Mucosa of gallbladder (tissue), 1 donor: Measurements from ENCODE around the gene BCL2L13. TPM values are rescaled to one million over a fixed set of nuclear protein-coding genes. Genes with fewer than 3 reads are reported as not detected.

ENCODE experiments used
- DNase-seq: peaks from one replicate; pipeline ENCODE4 v3.0.0-alpha.2; 2020; ENCODE audit warnings: low spot score
- total RNA-seq: library from RNA; stranded (reverse); gene quantifications from one replicate; pipeline ENCODE4 v1.2.1, GENCODE V29; 2021
- donor health status: DM: no; HTN: no; CAD: no.

Gene BCL2L13, protein sequence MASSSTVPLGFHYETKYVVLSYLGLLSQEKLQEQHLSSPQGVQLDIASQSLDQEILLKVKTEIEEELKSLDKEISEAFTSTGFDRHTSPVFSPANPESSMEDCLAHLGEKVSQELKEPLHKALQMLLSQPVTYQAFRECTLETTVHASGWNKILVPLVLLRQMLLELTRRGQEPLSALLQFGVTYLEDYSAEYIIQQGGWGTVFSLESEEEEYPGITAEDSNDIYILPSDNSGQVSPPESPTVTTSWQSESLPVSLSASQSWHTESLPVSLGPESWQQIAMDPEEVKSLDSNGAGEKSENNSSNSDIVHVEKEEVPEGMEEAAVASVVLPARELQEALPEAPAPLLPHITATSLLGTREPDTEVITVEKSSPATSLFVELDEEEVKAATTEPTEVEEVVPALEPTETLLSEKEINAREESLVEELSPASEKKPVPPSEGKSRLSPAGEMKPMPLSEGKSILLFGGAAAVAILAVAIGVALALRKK
- total RNA-seq: 53.9 TPM

DNA sequence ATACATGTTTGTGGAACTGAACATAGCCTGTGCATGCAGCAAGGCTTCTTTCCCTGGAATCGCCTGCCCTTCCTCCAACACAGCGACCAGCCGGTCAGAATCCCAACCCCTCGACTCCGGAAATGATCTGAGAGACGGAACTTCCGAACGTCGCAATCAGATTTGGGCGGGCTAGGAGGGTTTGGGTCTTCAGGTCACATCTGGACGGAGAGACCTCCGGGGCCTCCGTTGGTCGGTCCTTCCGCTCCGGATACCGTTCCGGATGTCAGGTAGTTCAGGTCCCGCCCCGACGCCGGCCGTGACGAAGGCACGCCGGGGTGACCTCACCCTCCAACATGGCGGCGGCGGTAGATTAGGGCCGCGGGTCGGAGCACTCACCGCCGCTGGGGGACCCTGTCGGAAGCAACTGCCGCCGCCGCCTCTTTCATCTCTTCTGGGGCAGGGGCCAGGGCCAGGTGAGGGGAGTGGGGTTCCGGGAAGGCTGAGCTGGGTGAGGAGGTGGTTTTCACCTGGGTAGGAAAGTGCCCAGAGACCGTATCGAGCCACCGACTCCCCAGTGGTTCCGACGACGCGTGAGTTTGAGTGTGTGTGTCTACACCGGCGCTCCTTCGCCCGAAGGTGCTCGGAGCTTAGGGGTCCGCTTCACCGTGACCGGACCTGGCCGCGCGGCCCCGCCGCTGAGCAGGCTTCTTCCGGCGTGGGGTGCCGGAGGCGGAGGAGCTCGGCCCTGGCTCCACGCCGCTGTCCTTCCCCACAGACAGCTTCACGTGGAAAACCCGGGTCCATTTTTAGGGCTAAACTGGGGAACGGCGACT lies at the start of gene BCL2L13:
TSS of gene BCL2L13 (plus strand) at position 326 of the 815 bp plus-strand sequence. CDS start 16,955 bp downstream, outside the sequence.
- peak; percentile 92 for DNase-seq

GRCh38 chr22:17589810-17590375 lies 48.7 kb upstream of the BCL2L13 start:
- no peak for DNase-seq

GRCh38 chr22:17590586-17590985 lies 48.0 kb upstream of the BCL2L13 start:
- no peak for DNase-seq

- no peak for DNase-seq
Observed at GRCh38 chr22:17592201-17592600, 46.4 kb upstream of the BCL2L13 start.

GRCh38 chr22:17596226-17596625 lies 42.3 kb upstream of the BCL2L13 start:
- DNase-seq: no peak

GRCh38 chr22:17597217-17597616 lies 41.3 kb upstream of the BCL2L13 start:
- DNase-seq: no peak

DNA sequence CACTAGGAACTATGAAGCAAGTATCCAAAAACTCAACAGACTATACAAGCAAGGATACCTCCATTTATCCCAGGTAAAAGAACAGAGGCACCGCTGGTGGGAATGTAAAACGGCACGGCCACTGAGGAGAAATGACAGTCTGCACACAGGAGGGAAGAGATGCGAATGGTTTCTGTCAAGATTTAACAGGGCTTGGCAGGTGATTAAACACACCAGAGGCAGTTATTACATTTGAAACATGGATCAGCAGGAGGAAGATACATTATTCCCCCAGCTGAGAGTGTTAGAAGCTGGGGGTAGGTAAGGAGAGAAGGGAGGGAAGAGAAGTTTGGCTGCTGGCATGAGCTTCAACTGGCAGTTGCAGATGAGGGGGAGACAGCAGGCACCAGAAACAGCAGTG lies 40.2 kb upstream of the BCL2L13 start:
- DNase-seq: no peak

GRCh38 chr22:17601031-17601430 lies 37.5 kb upstream of the BCL2L13 start:
- no peak for DNase-seq

- DNase-seq: no peak
Observed at GRCh38 chr22:17603668-17604067, 34.9 kb upstream of the BCL2L13 start.

DNA sequence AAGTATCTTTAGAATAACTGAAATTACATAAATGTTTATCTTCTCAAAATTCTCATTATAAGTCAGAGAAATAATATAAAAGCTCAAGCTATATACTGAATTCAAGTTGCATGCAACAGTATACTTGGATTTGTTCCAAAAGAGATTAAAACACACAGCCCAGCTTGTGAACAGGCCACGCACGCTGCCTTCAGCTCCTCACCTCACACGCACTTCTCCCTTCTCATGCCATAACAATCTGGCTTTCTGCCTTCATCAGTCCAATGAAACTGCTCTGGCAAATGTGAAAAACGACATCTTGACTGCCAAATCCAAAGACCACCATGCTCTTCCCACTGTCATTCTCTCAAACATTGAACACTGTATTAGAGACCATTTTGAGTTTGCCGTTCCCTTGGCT lies 32.1 kb upstream of the BCL2L13 start:
- no peak for DNase-seq

DNA sequence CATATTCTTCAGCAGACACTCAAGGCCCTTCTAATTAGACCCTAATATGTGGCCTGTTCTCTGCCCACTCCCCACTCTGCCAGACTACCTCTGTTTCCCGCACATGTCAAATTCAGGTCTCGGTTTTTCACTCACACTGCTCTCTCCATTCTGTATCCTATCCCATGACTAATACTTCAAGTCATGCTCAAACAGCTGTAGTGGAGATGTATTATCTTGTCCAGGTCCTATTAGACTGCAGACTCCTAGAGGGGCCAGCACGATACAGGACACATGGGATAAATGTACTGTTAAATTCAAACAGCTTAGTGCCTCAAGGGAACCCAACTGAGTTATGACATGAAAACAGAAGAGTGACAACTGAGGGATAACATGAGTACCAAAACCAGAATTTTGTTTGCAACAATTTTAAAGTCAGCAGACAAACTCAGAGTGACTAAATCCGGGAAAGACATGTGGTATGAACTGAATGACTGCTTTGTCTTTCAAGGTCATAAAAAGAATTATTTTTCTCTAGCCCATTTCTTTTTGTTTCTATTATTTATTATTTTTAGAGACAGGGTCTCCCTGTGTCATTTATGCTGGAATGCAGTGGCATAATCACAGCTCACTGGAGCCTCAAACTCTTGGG lies 30.6 kb upstream of the BCL2L13 start:
- no peak for DNase-seq

DNA sequence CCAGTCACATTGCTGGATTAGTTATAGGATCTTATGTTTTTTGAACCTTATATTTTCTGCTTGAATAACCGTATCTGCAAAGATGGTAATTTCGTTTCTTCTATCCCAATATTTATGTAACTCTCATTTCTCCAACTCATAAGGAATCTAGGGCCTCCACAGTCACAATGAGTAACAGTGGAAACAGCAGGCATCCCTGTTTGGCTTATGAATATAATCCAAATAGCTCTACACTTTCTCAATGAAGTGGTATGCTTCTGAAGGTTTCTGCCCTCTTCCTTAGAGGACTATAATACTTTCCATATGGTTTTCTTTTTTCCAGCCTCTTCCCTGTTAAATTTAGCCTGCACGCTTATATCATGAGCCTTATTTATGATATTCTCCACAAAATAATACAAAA lies 26.5 kb upstream of the BCL2L13 start:
- DNase-seq: no peak

GRCh38 chr22:17613280-17613679 lies 25.3 kb upstream of the BCL2L13 start:
- DNase-seq: no peak

DNA sequence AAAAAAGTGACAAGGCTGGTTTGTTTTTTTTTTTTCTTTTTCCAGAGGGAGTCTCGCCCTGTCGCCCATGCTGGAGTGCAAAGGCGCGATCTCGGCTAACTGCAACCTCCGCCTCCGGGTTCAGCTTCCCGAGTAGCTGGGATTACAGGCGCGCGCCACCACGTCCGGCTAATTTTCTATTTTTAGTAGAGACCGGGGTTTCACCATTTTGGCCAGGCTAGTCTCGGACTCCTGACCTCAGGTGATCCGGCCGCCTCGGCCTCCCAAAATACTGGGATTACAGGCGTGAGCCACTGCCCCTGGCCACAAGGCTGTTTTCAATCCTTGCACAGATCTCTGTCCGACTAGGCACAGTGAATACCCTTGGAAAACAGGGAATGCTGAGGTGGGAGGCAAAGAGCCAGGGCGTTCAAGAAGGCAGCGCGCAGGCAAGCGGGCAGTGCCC lies 10.6 kb upstream of the BCL2L13 start:
- DNase-seq: no peak

DNA sequence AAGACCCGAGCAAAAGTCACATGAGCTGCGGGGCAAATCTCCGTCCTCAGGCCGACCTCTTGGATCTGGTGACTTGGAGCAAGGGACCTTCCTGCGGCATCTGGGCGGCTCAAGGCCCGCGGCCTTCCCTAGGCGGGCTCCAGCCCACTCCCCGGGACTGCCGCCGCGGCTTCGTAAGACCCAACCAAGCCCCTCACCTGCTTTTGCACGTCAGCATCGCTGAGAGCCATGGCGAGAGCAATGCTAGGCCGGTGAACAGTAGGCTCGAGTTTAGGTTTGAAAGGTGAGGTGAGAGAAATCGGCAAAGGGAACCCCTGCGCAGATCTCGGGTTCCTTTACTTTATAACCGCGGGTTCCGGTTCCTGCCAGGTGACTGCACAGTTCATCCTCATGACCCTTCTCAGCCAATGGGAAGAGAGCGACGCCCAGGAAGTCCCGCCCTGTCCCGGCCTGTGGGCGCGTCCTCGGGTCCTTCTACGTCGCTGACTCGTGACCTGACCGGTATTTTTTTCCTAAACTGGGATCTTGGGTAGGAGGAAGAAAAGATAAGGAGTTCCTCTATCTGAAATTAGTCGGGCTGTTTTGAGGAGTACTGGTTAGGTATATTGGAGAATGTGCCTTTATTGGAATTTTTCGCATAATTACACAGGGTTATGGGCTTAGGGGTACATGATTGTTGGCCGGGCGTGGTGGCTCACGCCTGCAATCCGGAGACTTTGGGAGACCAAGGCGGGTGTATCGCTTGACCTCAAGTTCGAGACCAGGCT lies 10.0 kb upstream of the BCL2L13 start, which contains the start of gene ATP6V1E1:
TSS of gene ATP6V1E1 (minus strand) at position 344 of the 767 bp plus-strand sequence. CDS start at position 230, 114 bp downstream.
- peak; percentile 98 for DNase-seq

DNA sequence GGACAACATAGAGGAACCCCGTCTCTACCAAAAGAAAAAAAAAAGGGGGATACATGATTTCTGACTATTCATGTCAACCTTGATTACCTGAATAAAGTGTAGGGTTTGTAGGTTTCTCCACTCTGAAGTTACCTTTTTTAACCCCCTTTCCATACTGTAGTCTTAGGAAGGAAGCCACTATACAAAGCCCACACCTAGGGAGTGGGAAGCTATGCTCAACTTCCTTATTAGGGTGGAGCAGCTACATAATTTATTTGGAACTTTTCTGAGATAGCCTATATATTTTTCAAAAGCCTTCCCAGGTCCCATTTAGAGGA lies 9.4 kb upstream of the BCL2L13 start:
- no peak for DNase-seq

GRCh38 chr22:17629641-17630040 lies 8.9 kb upstream of the BCL2L13 start:
- DNase-seq: no peak

DNA sequence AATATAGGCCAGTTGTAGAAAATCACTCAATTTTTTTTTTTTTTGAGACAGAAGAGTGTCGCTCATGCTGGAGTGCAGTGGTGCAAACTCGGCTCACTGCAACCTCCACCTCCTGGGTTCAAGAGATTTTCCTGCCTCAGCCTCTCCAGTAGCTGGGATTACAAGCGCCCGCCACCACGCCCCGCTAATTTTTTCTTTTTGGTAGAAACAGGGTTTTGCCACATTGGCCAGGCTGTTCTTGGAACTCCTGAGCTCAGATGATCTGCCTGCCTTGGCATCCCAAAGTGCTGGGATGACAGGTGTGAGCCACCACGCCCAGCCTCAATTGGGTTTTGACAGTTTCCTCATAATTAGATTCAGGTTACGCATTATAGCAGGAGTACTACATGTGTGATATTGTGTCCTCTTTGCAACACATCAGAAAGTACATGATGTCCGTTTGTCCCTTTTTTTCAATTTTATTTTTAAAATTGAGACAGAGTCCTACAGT lies 7.4 kb upstream of the BCL2L13 start:
- no peak for DNase-seq

GRCh38 chr22:17633217-17633997 lies 5.2 kb upstream of the BCL2L13 start:
- DNase-seq: no peak

GRCh38 chr22:17633998-17634323 lies 4.6 kb upstream of the BCL2L13 start:
- DNase-seq: no peak
